Activated naive CD4-positive, alpha-beta T cell treated with anti-CD3 and anti-CD28 coated beads, Interleukin-2, amount 50 U/mL, for 16 hours (primary cell): ENCODE measurements around the gene UBE2O.

Experiments
- DNase-seq: peaks from one replicate; pipeline ENCODE4 v3.0.0-alpha.2; 2020

UBE2O gene

DNA sequence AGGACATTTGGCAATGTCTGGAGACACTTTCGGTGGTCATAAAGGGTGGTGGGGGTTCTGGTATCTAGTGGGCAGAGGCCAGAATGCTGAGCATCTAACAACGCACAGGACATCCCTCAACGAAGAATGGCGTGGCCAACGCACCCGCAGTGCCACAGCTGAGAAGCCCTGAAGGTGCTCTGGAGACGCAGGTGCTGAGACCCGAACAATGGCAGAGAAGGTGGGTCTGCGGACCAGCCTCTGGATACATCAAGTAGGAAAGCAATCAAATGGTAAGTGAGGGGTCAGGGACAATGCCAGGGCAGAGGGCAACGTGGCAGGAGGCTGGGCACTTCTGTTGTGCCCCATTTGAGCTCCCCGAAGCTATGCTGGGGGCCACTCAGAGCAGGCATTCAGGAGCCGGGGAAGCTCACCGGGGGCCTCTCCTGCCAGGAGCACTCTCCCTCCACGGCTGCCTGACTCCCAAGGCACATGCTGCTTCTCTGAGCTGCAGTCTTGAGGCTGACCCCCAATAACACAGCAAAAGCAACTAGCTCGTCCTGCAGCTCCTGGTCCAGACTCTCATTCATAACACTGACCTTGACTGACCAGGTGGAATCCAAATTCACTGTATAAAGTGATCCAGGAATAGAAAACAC is 42.5 kb downstream of the UBE2O start:
- DNase-seq = no peak

DNA sequence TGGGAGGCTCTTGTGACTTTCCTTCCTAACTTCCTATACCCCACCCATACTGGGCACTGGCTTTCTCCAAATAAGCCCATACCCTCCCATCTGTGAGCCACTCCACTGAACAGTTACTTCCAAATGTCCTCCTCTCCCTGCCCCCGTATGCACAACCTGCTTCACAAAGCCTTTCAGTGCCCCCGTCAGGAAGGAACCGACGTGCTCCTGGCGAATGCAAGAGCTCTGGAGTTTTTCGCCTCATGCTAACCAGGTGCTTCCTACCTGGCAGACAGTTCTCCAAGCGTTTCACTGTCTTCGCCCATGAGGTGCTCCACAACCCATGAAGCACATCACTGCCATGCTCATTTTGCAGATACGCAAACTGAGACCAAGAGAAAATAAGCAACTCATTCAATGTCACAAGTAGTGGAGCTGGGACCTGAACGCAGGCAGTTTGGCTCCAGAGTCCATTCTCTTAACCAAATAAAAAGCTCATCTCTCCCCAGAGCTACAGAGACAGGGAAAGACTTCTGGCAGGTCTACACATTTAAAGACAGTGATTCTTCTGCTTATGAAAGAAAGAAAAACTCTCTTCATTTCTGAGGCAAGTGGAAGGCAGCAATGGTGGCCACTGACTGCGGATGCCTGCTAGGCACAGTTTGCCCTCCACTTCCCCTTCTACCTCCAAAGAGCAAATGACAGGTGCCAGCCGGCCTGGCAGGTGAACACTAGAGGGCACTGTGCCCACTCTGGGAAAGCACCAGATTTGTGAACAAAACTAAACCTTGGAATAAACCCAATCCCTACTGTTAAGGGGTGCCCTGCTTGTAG is 44.7 kb downstream of the UBE2O start:
- DNase-seq = peak; percentile 71

DNA sequence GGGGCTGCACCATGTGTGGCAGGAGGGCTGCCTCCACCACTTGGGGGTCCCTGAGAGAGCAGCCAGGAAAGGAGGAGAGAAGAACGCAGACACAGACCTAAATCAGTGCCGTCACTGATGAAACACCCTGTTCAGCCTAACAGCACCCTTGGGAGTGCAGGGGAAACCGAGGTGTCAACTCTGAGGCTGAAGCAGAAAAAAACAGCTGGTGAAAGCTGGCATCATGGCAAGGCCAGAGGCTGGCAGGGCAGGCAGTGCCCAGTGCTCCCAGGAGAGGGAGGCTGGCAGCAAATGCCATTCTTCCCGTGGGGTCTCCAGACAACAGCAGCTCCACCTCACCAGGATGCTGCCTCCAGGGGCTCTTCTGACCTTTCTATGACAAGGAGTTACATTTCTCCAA is 45.4 kb downstream of the UBE2O start:
- no peak for DNase-seq

DNA sequence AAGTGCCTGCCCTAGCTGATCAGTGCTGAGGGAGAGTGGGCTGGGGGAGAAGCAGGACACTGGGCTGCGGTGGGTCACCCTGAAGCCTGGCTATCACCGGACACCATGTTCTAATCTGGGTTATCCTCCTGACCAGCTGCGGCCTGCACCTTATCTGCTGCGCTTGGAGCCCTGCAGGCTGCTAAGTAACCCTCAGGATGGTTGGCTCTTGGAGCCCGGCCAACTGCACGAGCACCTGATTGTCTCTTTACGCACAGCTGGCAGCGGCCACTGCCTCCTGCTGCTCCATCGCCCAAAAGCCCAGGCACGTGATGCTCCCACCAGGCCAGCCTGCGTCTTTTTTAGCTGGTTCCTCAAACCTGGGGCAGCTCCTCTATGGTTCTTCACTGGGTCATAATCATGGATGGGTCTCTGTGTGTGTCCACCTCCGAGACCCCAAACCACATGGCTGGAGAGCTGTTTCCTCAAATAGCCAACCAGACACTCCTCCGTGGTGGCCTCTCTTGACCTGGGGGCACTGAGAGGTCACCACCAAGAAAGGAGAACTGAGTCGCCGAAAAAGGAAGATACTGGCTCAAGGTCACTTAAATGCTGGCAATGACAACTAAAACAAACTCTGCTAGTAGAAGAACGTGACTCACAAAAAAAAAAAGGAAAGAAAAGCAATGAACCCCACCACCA is 46.8 kb downstream of the UBE2O start:
- no peak for DNase-seq

DNA sequence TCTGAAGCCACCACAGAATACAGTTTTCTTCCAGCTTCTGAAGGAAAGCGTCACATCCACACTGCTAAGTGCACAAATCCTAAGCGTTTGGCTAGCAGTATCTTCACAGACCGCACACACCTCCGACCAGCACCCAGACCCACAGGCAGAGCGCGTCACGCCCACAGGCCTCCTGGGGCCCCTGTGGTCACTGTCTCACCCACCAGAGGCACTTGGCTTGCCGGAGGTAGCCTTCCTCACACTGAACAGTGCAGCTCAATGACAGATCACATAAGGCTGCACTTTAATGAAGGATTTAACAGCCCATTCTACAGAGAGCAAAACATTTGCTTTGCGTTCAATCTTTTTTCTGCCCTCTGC is 47.4 kb downstream of the UBE2O start:
- DNase-seq = no peak

DNA sequence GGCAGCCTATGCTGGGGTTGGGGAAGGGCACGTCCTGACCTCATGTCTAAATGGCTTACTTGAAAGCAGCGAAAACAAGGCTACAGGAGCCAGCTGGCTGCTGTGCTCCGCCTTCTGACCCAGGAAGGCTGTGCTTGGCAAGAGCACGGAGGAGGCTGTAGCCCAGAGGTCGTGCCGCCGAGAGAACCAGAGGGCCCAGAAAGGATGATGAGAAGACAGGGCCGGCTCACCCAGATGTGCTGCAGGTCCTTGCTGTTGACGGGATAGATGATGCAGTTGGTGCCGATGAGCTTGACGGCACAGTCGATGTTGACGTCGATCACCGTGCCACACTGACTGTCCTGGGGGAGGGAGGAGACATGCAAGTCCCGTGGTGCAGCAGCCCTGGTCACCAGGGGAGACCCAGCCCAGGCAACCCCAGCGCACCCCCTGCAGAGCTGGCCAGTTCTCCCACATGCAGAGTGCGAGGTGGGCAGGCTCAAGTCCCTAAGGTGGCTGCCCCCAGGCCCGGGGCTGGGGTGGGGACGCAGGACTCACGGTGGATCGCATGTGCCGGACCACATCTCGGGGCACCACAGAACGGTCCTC is 47.9 kb downstream of the UBE2O start:
- DNase-seq = no peak

DNA sequence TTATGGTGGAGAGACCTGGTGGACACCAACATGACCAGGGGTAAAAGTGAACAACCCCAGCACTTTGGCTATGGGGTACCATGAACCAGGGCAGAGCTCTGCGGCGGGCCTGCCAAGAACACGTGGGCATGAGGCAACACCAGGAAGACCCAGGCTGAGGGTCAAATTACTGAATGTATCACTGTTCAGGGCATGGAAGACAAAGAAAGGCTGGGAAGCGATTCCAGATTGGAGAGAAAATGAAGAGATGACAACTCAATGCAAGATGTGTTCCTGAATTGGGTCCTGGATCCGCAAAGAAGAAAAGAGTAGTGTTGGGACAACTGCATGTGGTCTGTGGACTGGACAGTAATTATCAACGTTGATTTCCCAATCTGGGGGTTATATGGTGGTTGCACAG is 48.7 kb downstream of the UBE2O start:
- no peak for DNase-seq

DNA sequence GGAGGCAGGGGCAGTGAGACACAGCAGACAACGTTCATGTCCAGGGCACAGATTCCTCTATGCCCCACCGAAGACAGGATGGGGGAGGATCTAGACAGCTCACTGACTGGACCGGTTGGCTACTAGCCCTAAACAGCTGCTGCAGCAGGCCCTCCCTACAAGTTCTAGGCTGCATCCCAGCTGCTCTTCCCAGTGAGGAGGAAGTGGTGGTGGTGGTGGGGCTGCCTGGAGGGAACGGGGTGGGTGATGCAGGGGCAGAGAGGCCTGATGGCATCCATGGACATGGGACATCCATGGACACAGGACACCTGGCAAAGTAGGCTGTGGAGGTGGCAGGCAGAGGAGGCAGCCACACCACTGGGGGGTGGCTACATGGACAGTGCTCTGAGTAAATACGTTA is 50.2 kb downstream of the UBE2O start:
- no peak for DNase-seq

DNA sequence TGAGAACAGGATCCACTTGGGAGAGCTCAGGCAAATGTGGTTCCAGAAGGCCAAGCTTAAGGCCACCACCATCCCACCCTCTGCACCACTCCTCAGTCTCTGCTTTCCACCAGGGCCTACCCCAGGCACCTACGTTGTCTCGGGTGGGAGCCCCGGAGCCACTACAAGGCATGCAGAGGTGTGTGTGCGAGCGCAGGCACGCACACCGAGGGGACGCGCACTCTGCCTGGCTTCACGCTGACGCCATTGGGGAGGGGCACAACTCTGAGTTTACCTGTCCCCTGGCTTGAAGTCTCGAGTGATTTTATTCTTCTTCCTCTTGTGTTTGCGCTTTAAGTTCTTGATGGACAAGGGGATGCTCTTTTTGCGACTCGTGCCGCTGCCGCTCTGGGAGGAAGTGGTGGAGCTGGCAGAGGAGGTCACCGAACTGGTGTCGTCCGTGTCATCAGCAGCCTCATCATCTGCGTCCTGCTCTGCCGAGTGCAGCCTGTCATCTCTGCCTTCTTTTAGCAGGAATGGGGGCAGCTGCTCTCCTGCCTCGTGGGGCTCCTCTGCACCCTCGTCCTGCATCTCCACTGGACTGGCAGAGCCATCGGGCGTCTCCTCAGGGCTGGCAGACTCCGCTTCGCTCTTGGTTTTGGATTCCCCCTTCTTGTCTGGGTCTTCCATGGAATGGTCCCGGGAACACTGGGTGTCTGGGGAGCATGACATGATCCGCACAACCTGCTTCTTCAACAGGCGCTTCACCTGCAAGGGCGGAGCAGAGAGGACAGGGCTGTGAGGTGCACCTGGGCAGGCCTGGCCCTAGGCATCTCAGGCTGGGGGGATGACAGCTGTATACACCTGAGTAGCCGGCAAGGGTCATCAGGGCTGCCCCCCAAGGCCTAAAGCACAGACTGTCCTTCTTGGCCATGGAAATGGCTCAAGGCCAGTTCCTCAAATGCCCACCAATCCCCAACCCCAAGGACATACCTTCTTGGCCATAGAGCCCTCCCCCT is 53.5 kb downstream of the UBE2O start:
- DNase-seq = no peak

DNA sequence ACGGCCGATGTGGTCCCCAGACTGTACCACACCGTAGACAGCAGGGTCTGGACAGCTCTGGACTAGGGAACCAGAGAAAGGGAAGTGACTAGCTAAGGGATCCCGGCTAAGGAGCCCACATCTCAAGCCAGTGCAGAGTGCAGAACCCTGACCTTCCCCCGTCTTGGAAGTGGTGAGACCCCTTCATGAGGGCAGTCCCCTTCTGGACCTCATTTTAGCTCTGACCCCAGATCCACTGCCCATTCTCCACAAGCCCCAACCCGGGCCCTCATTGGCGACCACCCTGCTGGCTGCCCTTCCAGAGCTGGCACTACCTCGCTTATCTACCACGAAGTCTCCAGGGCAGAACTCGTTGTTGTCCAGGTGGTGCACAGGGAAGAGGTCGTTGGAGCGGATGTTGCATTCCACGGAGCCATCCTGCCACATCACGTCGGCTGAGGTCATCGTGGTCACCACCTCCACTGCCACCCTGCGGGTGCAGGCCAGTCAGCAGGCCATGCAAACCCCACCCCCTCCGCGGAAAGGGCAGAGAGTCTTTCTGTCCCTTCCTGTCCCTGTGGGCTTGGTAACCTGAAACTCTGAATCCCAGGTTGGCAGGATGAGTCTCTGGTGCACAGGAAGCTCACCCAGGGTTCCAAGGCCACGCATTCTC is 54.3 kb downstream of the UBE2O start:
- DNase-seq = no peak

DNA sequence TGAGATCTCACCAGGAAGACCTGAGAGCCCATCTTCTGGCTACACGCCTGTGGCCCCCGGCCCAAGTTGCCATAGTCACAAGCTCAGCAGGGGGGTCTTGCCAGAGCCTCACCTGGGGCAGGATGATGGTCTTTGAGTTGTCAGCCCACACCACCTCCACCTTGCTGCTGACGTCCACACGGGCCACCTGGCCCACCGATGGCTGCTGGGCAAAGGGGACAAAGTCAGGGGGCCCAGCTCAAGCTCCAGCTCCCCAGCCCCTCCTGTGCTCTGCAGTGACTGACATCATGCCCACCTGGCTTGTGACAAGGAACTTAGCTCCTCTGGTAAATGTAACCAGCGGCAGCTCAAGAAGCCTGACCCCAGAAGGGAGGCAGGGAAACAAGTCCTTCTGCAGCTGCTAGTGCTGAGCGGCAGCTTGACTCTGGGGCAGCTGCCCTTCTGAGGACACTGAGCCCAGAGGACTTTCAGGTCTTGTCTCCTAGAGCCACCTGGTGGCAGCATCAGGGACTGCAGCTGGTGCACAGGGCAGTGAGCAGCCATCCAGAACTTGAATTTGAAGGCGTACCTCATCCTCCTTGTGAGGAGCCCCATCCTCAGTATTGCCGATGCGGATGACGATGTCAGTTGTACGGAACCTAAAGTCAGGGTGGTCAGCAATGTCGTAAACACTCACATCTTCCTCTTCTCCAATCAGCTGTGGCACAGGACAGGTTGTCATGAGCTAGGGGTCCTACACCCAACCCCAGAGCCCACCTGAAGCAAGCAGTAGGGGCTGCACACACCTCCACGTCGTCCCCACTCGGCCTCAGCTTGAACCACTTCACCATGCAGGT is 55.0 kb downstream of the UBE2O start:
- peak; percentile 85 for DNase-seq

DNA sequence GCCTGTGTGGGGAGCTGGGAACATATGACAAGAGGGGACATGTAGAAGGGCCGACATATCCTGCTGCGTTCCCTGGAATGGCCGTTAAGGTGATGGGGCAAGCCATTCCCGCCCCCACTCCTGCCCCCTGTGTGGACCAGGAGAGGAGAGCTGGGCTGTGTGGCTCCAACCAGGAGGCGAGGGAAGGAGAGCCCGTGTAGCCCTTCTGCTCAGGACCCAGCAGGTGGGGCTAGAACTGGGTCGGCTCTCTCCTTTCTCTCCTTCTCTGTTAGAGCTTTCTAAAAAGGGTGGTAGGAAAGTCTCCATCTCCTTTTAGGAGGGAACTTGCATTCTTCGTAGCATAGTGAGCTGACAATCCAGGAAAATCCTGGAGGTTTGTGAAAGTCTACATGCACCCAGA is 55.8 kb downstream of the UBE2O start:
- DNase-seq = no peak

DNA sequence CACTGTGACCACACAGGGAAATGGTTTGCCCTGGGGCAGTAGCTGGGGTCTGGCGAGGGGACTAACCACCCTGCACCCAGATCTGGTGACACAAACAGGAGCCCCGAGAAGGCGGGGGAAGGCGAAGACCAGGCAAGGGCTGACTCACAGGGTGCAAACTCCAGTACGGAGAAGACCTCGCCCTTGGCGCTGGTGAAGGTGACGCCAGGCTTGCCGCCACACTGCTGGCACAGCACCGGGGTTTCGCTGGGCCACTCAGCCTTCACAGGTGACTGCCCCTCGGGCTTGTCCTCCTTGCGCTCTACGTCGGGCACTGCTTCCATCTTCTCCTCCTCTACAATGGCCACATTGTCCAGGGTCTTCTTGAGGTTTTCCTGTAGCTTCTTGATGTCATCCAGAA is 57.0 kb downstream of the UBE2O start:
- no peak for DNase-seq

DNA sequence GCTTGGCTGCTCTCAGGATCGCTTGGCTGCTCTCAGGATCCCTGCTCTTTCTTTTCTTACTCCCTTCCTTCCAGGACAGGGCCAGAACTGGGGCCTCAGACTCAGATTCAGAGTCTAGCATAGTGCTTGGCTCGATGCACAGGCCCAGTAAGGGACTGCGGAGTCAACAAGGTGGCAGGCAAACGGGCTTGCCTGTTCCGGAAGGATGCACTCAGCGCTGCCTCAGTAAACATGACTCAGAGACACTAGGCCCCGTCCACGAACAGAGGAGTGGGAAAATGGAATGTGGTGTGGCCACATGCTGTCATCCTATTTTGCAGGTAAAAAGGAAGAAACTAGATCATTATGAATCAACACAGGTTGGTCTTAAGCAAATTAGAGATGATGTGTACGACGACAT is 58.8 kb downstream of the UBE2O start:
- no peak for DNase-seq

DNA sequence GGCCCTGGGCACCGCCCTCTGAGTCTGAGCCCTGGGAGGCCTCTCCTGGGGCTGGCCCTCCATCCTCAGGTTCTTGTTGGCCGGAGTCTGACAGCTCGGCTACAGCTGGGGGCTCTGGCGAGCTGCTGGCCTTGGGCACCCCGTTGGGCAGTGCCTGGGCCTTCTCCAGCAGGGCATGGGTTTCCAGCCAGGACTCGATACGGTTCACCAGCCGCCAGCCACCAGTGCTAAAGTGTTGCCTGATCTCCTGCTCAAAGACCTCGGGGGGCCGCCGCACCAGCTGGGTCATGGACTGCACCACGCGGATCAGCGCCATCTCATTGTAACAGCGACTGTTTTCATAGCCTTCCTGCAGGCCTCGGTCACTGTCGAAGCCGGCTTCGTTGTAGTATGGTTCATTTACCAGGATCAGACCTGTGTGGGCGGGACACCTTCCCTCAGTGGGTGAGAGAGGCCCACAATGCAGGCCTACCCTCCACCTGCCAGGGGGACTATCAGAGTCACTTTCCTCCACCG is 61.7 kb downstream of the UBE2O start:
- no peak for DNase-seq

DNA sequence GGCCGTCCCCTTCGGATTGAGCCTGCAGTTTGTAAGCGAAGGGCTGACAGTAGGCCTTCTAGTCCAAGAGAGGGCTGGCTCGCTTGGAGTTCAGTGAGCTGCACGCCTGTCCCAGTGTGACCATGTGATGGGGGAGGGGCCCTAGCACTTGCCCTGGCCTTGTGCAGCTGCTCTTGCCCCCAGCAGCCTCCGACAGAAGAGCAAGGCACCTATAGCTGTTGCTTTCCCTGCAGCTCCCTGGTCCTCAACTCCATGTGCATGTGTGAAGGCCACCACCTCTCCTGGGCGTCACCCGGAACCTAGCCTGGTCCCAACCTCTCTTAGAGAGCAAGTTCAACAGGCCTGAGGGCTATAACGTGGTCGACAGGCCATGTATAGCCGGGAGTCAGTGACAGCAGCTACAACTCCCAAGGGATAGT is 62.9 kb downstream of the UBE2O start:
- DNase-seq = no peak

DNA sequence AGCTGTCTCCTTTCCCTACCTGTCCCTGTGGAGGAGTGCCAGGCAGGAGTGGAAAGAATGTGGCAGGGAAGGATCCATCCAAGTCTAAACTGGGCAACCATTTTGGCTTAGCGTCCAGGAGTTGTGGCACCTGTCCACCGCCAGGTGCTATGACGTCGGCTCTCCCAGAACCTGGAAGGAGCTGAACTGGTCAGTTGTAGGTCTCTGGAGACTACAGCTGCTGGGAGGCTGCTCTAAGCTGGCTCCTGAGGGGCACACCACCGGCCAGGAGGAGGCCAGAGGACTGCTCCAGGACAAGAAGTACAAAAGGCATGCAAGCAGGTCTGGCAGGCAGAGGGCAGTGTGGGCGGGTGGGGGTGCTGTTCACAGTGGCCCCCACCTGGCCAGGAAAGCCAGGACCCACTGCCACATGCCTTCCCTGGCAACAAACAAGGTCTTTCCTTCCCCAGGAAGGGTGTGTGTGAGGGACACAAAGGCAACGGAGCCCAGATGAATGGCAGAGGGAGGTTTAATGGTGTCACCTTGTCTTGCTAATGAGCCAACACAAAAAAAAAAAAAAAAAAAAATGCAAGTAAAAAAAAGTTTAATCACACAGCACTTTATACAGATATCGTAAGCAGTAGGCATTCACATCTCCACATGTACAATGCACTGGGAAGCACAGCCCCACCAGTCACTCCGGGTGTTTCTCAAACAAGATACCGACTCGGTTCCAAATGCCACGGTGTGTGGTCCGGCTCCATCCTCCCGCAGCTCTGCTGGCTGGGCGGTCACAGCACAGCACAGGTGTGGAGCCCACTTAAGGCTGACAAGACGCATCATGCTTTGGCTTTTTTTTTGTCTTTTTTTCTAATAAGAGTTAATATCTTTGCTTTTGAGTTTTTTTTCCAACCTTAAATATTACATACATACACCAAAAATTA is 63.7 kb downstream of the UBE2O start:
- no peak for DNase-seq

DNA sequence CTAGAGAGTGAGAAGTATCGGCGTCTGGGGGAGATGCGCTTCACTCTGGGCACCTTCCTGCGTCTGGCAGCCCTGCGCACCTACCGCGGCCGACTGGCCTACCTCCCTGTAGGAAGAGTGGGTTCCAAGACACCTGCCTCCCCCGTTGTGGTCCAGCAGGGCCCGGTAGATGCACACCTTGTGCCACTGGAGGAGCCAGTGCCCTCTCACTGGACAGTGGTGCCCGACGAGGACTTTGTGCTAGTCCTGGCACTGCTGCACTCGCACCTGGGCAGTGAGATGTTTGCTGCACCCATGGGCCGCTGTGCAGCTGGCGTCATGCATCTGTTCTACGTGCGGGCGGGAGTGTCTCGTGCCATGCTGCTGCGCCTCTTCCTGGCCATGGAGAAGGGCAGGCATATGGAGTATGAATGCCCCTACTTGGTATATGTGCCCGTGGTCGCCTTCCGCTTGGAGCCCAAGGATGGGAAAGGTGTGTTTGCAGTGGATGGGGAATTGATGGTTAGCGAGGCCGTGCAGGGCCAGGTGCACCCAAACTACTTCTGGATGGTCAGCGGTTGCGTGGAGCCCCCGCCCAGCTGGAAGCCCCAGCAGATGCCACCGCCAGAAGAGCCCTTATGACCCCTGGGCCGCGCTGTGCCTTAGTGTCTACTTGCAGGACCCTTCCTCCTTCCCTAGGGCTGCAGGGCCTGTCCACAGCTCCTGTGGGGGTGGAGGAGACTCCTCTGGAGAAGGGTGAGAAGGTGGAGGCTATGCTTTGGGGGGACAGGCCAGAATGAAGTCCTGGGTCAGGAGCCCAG is 65.8 kb downstream of the UBE2O start:
- DNase-seq = no peak
